Fibroblast of the aortic adventitia (primary cell): ENCODE data around the gene SEMA4A. TPM values are rescaled to one million over a fixed set of nuclear protein-coding genes. Genes with fewer than 3 reads are reported as not detected.
A peak's percentile ranks its signal among the peaks of the same experiment; 100 is the strongest.

Source experiments
- DNase-seq: peaks from one replicate; pipeline ENCODE4 v3.0.0-alpha.2; 2010; ENCODE audit warnings: low read depth
- H3K4me3 ChIP-seq: 2 replicates; pipeline ENCODE4 v1.5.1; 2011; ENCODE audit warnings: low read depth, mild to moderate bottlenecking, control low read depth, low read length, moderate library complexity
- total RNA-seq: library from RNA; depleted of rRNA; stranded (reverse); fragments of >200 nt; gene quantifications from 2 replicates; pipeline ENCODE4 v1.2.3, GENCODE V29; 2012; ENCODE audit warnings: low replicate concordance
- TF ChIP-seq, protein P1 (sequence below): IDR thresholded peaks from 2 replicates; pipeline ENCODE4 v1.5.1; 2011; ENCODE audit warnings: mild to moderate bottlenecking, low read length, control low read depth, inconsistent platforms; ENCODE audit not compliant: insufficient read depth

Gene SEMA4A
- total RNA-seq, 1 donor: 1.4 TPM

DNA sequence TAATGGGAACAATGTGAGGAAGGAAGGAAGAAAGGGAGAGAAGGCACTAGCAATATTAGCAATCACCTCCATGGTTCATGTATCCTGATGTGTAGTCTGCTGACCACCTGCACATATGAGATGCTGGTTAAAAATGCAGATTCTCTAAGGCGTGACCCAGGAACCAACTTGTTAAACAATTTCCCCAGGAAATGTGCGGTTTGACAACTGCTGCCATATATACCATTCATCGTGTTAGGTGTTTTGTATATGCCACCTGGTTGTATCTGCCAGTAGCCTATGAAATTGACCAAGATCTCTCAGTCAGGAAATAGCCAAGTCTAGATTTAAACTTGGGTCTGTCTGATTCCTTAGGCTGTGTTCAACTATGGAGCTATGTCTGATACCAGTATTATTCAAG, 4.1 kb downstream of the SEMA4A start:
- H3K4me3 ChIP-seq: no peak overlapping the region
- TF ChIP-seq, protein P1, sequence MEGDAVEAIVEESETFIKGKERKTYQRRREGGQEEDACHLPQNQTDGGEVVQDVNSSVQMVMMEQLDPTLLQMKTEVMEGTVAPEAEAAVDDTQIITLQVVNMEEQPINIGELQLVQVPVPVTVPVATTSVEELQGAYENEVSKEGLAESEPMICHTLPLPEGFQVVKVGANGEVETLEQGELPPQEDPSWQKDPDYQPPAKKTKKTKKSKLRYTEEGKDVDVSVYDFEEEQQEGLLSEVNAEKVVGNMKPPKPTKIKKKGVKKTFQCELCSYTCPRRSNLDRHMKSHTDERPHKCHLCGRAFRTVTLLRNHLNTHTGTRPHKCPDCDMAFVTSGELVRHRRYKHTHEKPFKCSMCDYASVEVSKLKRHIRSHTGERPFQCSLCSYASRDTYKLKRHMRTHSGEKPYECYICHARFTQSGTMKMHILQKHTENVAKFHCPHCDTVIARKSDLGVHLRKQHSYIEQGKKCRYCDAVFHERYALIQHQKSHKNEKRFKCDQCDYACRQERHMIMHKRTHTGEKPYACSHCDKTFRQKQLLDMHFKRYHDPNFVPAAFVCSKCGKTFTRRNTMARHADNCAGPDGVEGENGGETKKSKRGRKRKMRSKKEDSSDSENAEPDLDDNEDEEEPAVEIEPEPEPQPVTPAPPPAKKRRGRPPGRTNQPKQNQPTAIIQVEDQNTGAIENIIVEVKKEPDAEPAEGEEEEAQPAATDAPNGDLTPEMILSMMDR: no peak
- DNase-seq: no peak

DNA sequence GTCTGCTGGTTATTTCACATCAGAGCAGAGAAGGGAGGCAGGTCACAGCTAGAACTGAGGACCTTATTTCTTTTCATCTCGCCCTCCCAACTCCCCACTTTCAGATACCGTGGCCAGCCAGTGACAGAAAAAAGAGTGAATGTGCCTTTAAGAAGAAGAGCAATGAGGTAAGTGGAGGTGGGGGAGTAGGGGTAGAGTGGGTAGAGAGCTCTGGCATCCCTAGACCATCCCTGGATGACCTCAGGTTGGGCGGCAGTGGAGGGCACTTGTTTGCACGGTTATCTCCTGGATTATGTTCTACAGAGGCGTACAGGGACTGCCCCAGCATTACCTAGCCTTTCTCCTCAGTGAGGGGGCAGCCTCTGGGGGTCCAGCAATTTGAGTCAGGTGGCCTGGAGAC, 4.6 kb downstream of the SEMA4A start:
- TF ChIP-seq, protein P1: no peak
- no peak for DNase-seq
- no peak overlapping the region for H3K4me3 ChIP-seq

DNA sequence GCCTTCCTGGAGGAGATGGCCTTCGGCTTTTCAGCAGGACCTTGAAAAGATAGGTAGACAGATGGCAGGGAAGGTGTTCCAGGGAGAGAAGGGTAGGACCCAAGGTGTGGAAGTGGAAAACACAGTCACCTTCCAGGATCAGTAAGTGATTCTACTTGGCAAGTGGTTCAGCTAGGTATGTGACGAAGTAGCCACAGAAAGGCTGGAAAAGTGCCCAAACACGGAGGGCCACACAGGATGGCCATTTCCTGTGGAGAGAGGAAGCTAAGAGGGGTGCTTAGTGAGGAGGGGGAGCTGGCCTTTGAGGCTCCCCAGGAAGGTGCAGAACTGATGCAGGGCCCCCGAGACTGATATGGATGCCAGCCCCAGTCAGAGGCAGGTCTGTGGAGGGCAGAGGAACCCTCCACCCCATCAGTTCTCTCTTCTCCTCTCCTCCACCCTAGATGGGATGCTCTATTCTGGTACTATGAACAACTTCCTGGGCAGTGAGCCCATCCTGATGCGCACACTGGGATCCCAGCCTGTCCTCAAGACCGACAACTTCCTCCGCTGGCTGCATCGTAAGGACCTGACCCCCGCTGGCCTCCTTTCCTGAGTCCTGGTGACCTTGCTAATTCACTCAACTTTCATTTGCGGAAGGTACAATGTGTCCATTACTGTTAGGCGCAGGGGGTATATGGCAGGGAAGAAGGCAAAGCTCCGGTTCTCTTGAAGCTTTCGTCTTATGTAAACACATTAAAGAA, 6.8 kb downstream of the SEMA4A start:
- TF ChIP-seq, protein P1: no peak
- no peak for DNase-seq
- no peak overlapping the region for H3K4me3 ChIP-seq

DNA sequence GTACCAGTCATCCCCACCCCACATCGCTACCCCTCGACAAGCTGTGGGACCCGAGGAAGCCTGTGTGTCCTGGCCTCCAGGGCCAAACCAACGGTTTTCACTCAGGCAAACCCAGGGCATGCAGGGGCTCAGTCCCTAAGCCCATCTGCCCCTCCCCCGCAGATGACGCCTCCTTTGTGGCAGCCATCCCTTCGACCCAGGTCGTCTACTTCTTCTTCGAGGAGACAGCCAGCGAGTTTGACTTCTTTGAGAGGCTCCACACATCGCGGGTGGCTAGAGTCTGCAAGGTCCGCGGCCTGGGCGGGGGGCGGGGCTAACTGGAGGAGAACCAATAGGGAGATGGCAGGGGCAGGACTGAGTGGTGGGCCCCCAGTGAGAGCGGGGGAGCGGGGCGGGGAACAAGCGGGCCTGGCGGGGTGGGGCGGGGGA, 7.4 kb downstream of the SEMA4A start:
- peak overlapping the region; percentile 25 for H3K4me3 ChIP-seq
- TF ChIP-seq, protein P1: no peak
- DNase-seq: no peak

DNA sequence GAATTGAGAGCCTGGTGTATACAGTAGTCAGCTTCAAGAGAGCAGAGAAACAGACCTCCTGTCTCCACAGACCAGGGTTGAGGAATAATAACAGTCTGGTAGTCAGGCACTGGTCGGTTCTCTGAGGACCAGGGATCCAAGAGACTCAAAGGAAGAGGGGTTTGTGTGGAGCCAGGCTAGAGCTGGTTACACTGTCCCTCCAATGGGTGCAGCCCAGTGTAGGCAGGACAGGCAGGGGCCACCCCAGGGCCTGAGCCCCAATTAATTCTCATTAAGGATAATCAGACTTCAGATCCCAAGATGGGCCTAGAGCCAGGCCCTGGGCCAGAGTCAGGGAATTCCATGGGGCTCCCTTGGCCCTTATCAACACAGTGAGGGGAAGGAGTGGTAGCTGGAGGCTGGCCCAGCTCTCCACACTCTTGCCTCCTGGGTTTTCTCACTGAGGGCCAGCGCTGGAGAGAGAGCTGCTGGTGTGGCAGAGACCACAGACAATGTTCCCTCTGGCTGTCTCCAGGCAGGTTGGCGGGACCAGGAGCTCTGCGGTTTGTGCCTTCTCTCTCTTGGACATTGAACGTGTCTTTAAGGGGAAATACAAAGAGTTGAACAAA, 9.1 kb downstream of the SEMA4A start:
- H3K4me3 ChIP-seq: no peak overlapping the region
- TF ChIP-seq, protein P1: no peak
- DNase-seq: peak; percentile 56

DNA sequence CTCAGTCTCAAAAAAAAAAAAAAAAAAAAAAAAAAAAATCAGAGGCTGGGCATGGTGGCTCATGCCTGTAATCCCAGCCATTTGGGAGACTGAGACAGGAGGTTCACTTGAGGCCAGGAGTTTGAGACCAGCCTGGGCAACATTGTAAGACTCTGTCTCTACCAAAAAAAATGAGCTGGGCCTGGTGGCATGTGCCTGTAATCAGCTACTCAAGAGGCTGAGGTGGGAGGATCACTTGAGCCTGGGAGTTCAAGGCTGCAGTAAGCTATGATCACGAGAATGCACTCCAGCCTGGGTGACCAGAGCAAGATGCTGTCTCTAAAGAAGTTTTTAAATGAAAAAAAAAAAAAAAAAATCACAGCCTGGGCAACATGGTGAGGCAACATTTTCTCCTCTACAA, 10.3 kb downstream of the SEMA4A start:
- H3K4me3 ChIP-seq: no peak overlapping the region
- no peak for DNase-seq
- TF ChIP-seq, protein P1: no peak
